MCF 10A (cell line): ENCODE results near the gene PNMA8C. TPM values are rescaled to one million over a fixed set of nuclear protein-coding genes. Genes with fewer than 3 reads are reported as not detected.

Experiments used
- BruUV-seq: library from RNA; stranded (reverse); fragments of 400-500 nt; replicated peaks from 2 replicates; lab custom pipeline; 2021; lab: Mats Ljungman, UMichigan
- CTCF ChIA-PET: fragments of 300-600 bp; sonication (Branson Sonifier 250); formaldehyde crosslinking; extraction: SDS; loops from one replicate; lab custom pipeline; 2021; ENCODE audit warnings: antibody characterized with exemption, inconsistent platforms; lab: Yijun Ruan, JAX
- POLR2A ChIA-PET: fragments of 300-600, 350-650 bp; sonication (Branson Sonifier 250); formaldehyde crosslinking; extraction: SDS; loops from one replicate; lab custom pipeline; 2020; ENCODE audit warnings: antibody characterized with exemption, inconsistent platforms; lab: Yijun Ruan, JAX
- DNase-seq: peaks from one replicate; pipeline ENCODE4 v3.0.0-alpha.2; 2018; ENCODE audit not compliant: unreplicated experiment
- H3K27ac Mint-ChIP-seq: one replicate; pipeline ENCODE4 v1.8.0; 2022; ENCODE audit warnings: mild to moderate bottlenecking, low read depth, mixed read lengths; ENCODE audit not compliant: unreplicated experiment
- H3K27me3 Mint-ChIP-seq: one replicate; pipeline ENCODE4 v1.8.0; 2022; ENCODE audit warnings: mixed read lengths; ENCODE audit not compliant: insufficient read depth, unreplicated experiment
- H3K36me3 Mint-ChIP-seq: one replicate; pipeline ENCODE4 v1.8.0; 2022; ENCODE audit warnings: mild to moderate bottlenecking, moderate library complexity, mixed read lengths; ENCODE audit not compliant: insufficient read depth, unreplicated experiment
- H3K4me1 Mint-ChIP-seq: one replicate; pipeline ENCODE4 v1.8.0; 2022; ENCODE audit warnings: mixed read lengths; ENCODE audit not compliant: insufficient read depth, unreplicated experiment
- H3K4me3 Mint-ChIP-seq: one replicate; pipeline ENCODE4 v1.8.0; 2022; ENCODE audit warnings: mild to moderate bottlenecking, moderate library complexity, mixed read lengths; ENCODE audit not compliant: unreplicated experiment
- H3K9me3 Mint-ChIP-seq: one replicate; pipeline ENCODE4 v1.8.0; 2022; ENCODE audit warnings: mixed read lengths; ENCODE audit not compliant: unreplicated experiment
- CTCF ChIP-seq: fragments of 200-600 bp; IDR thresholded peaks from one replicate; pipeline ENCODE4 v1.8.0; 2022; ENCODE audit warnings: antibody characterized with exemption, mild to moderate bottlenecking; ENCODE audit not compliant: unreplicated experiment
- intact Hi-C: fragments of 100-400 bp; cut with micrococcal nuclease; formaldehyde crosslinking; loops from 2 replicates; pipeline ENCODE4 v1.14.1; 2022
- total RNA-seq: library from RNA; stranded (reverse); gene quantifications from 2 replicates; pipeline ENCODE4 v1.2.3, GENCODE V29; 2022

The PNMA8C gene
- total RNA-seq, 1 experiment from 2014 or later = not detected

- intact Hi-C loops = no loop called here
- TF ChIP-seq CTCF = no peak
- H3K27me3 Mint-ChIP-seq = no peaks in the 10 kb centered on the region
- POLR2A ChIA-PET = interaction anchor here (0.9 kb wide), 1 partner anchor 9 kb away, joined by 3 read pairs; no protein-coding TSS in a partner anchor
- no peaks in the 10 kb centered on the region for H3K9me3 Mint-ChIP-seq
- peaks cover 6% of the 10 kb centered on the region for H3K4me1 Mint-ChIP-seq
- no peak for DNase-seq
- H3K27ac Mint-ChIP-seq = peak overlapping the region; percentile 70
- no TSS peak for BruUV-seq
- CTCF ChIA-PET = interaction anchor here (0.6 to 1.2 kb wide), 4 partner anchors 13 to 1337 kb away, joined by 3 to 5 read pairs (median 4); no protein-coding TSS in a partner anchor
- H3K36me3 Mint-ChIP-seq = peaks cover 94% of the 10 kb centered on the region
- no peak overlapping the region for H3K4me3 Mint-ChIP-seq
Observed at GRCh38 chr19:46381756-46382345, 46.9 kb downstream of the PNMA8C start.

GRCh38 chr19:46381346-46381745 lies 47.4 kb downstream of the PNMA8C start:
- ChIA-PET POLR2A (interaction anchor here (0.7 to 1.2 kb wide), 3 partner anchors 8 to 103 kb away, joined by 3 read pairs; no protein-coding TSS in a partner anchor), CTCF (interaction anchor here (0.6 to 1.2 kb wide), 2 partner anchors 15 to 93 kb away, joined by 3 to 5 read pairs; no protein-coding TSS in a partner anchor)
- BruUV-seq = no TSS peak
- H3K36me3 Mint-ChIP-seq = peaks cover 94% of the 10 kb centered on the region
- intact Hi-C loops = no loop called here
- H3K27ac Mint-ChIP-seq = peak overlapping the region; percentile 9
- DNase-seq = no peak
- H3K4me3 Mint-ChIP-seq = no peak overlapping the region
- peaks cover 6% of the 10 kb centered on the region for H3K4me1 Mint-ChIP-seq
- H3K9me3 Mint-ChIP-seq = no peaks in the 10 kb centered on the region
- TF ChIP-seq CTCF = no peak
- H3K27me3 Mint-ChIP-seq = no peaks in the 10 kb centered on the region

GRCh38 chr19:46380690-46381089 lies 48.0 kb downstream of the PNMA8C start:
- H3K4me3 Mint-ChIP-seq = no peak overlapping the region
- no peaks in the 10 kb centered on the region for H3K27me3 Mint-ChIP-seq
- H3K9me3 Mint-ChIP-seq = no peaks in the 10 kb centered on the region
- H3K27ac Mint-ChIP-seq = peak overlapping the region; percentile 9
- no peak for DNase-seq
- peaks cover 94% of the 10 kb centered on the region for H3K36me3 Mint-ChIP-seq
- BruUV-seq = no TSS peak
- H3K4me1 Mint-ChIP-seq = peaks cover 10% of the 10 kb centered on the region
- ChIA-PET CTCF (interaction anchor here (0.6 kb wide), 1 partner anchor 92 kb away, joined by 3 read pairs; no protein-coding TSS in a partner anchor), POLR2A (interaction anchor here (0.7 to 1.2 kb wide), 2 partner anchors 13 to 104 kb away, joined by 3 read pairs; no protein-coding TSS in a partner anchor)
- no peak for TF ChIP-seq CTCF
- intact Hi-C loops = no loop called here

GRCh38 chr19:46378268-46378667 lies 50.5 kb downstream of the PNMA8C start:
- intact Hi-C loops = no loop called here
- CTCF ChIA-PET = interaction anchor here (0.6 to 2.5 kb wide), 5 partner anchors 17 to 354 kb away, joined by 3 to 8 read pairs (median 4); no protein-coding TSS in a partner anchor
- Mint-ChIP-seq H3K27ac (no peak overlapping the region), H3K4me3 (no peak overlapping the region), H3K4me1 (peaks cover 23% of the 10 kb centered on the region), H3K9me3 (no peaks in the 10 kb centered on the region), H3K36me3 (peaks cover 82% of the 10 kb centered on the region), H3K27me3 (no peaks in the 10 kb centered on the region)
- TF ChIP-seq CTCF = no peak
- POLR2A ChIA-PET = interaction anchor here (0.7 to 1.5 kb wide), 4 partner anchors 14 to 222 kb away, joined by 4 read pairs; no protein-coding TSS in a partner anchor
- BruUV-seq = no TSS peak
- DNase-seq = no peak
